Heart right ventricle (tissue), 16 donors: ENCODE data around the gene FRRS1L. TPM values are rescaled to one million over a fixed set of nuclear protein-coding genes. Genes with fewer than 3 reads are reported as not detected.
A peak's percentile ranks its signal among the peaks of the same experiment; 100 is the strongest.

Source experiments
- ATAC-seq, 8 donors: fragments of 200-7000 bp; cut with Tn5 transposase; one replicate each; pipeline ENCODE4 v1.9.1; 2020; ENCODE audit warnings: mild to moderate bottlenecking in 8 of 8, moderate library complexity in 8 of 8, moderate number of reproducible peaks in 1 of 8
- DNase-seq, 2 donors: peaks; one replicate each; pipeline ENCODE4 v3.0.0-alpha.2; 2020
- H3K27ac ChIP-seq, 10 donors: fragments of 200-600 bp; sonication (generic) in 2 of 10; one replicate each; pipeline versions ENCODE4 v1.5.0 to v1.8.0; 2020 to 2022; ENCODE audit warnings: mild to moderate bottlenecking in 3 of 10
- H3K27me3 ChIP-seq, 7 donors: fragments of 200-600 bp; one replicate each; pipeline ENCODE4 v1.8.0; 2021 to 2022; ENCODE audit warnings: mild to moderate bottlenecking in 2 of 7
- H3K36me3 ChIP-seq, 9 donors: fragments of 200-600 bp; sonication (generic) in 1 of 9; one replicate each; pipeline versions ENCODE4 v1.5.0 to v1.8.0; 2020 to 2022; ENCODE audit warnings: mild to moderate bottlenecking in 2 of 9
- H3K4me1 ChIP-seq, 9 donors: fragments of 200-600 bp; sonication (generic) in 1 of 9; one replicate each; pipeline versions ENCODE4 v1.5.0 to v1.8.0; 2020 to 2022; ENCODE audit warnings: mild to moderate bottlenecking in 4 of 9
- H3K4me3 ChIP-seq, 10 donors: fragments of 200-600 bp; sonication (generic) in 2 of 10; one replicate each; pipeline versions ENCODE4 v1.5.0 to v1.8.0; 2020 to 2022; ENCODE audit warnings: mild to moderate bottlenecking in 7 of 10, moderate library complexity in 2 of 10
- H3K9me3 ChIP-seq, 11 donors: fragments of 200-600 bp in 10 of 11; sonication (generic) in 2 of 11; one replicate each; pipeline versions ENCODE4 v1.5.0 to v1.8.0; 2013 to 2022; ENCODE audit warnings: mild to moderate bottlenecking in 2 of 11, control low read depth in 1 of 11, moderate library complexity in 1 of 11
- CTCF ChIP-seq, 9 donors: fragments of 200-600 bp; sonication (generic) in 2 of 9; IDR thresholded peaks; one replicate each; pipeline versions ENCODE4 v1.5.0 to v1.8.0; 2021 to 2022; ENCODE audit warnings: antibody characterized with exemption in 9 of 9, mild to moderate bottlenecking in 5 of 9, moderate library complexity in 1 of 9
- WGBS, 2 donors: extraction: QIAGEN DNeasy Blood & Tissue Kit; methylation state at CpG; one replicate each; pipeline ENCODE4 v1.1.7; 2013; ENCODE audit warnings: inconsistent platforms in 1 of 2; 5-methylcytosine and 5-hydroxymethylcytosine counted together
- intact Hi-C, 10 donors: fragments of 100-400 bp; cut with DNase I; formaldehyde crosslinking; loops; one replicate each; pipeline versions ENCODE4 v1.11.1 to v1.14.2; 2022
- polyA plus RNA-seq, 2 donors: library from polyadenylated mRNA; stranded (reverse); fragments of 200-250 nt; gene quantifications; one replicate each; pipeline ENCODE4 v1.2.3, GENCODE V29; 2013
- total RNA-seq, 10 donors: library from RNA; stranded (reverse); fragmentation: NEBNext Ultra II Directional in 3 of 10; extraction: Animal tissue kit (Norgen Biotek cat#: 25700) in 3 of 10; gene quantifications; one replicate each; pipeline versions ENCODE4 v1.2.1 to v1.2.4, GENCODE V29; 2021 to 2023
- donor health status: Arrhythmogenic right ventricular cardiomyopathy.
- donor health status: ischemic (EF 13 %, LVEDD 7.1; RV severe dilation, severe dysfunction).
- donor health status: healthy with polysubstance abuse.
- donor health status: DM: no; HTN: yes; CAD: no.
- donor health status: DM: no; HTN: no; CAD: no.
- donor health status: ischemic (EF 25% LVEDD 6.9; RV normal size, moderate dysfunction).
- donor health status: ischemic (EF 25% LVEDD 5.7; RV mildly dilated, moderate dysfunction).
- donor health status: healthy.
- donor health status: DM: yes; HTN: yes; CAD: no.
- donor health status: Ischemic cardiomyopathy.
- donor health status: ischemic (EF 35%, LVEDD 5.7; RV mildly dilated, moderate dysfunction).
- donor health status: nonischemic (EF 11% LVEDD 7.7; RV severe dilation, severe dysfunction).
- donor health status: DM: yes; HTN: yes; CAD: no.
- donor health status: PGD.
- donor health status: ischemic (EF 29% LVEDD 5.4; RV normal size, mild dysfunction).
- donor health status: nonischemic (EF 23%, LVEDD 6.1; RV moderate dilation, normal function).

FRRS1L gene
- total and polyA plus RNA-seq, 12 donors = 0.07 to 3.0 (median 1.3) TPM; not detected in 1

- no peaks in the 10 kb centered on the region for H3K9me3 ChIP-seq
- no peaks in the 10 kb centered on the region for H3K4me1 ChIP-seq
- DNase-seq (no peak), ATAC-seq (no peak)
- H3K27me3 ChIP-seq = peaks cover 0 to 3% (median 0%) of the 10 kb centered on the region in 7 donors
- no peak overlapping the region for H3K4me3 ChIP-seq
- H3K27ac ChIP-seq = no peak overlapping the region
- no peaks in the 10 kb centered on the region for H3K36me3 ChIP-seq
- intact Hi-C loops = no loop called here
- no peak for TF ChIP-seq CTCF (IDR thresholded peaks at IDR 0.05)
- 79 to 84% methylated on average over 5 of the region's 5 CpGs for WGBS, 2 donors
These were observed 32.6 kb upstream of the FRRS1L start for GRCh38 chr9:109199676-109200075.

- Histone ChIP-seq H3K4me3 (no peak overlapping the region), H3K27me3 (peaks cover 0 to 3% (median 0%) of the 10 kb centered on the region in 7 donors), H3K36me3 (no peaks in the 10 kb centered on the region), H3K4me1 (no peaks in the 10 kb centered on the region), H3K27ac (no peak overlapping the region), H3K9me3 (no peaks in the 10 kb centered on the region)
- DNase-seq (no peak), ATAC-seq (no peak)
- intact Hi-C loops = no loop called here
- WGBS, 2 donors = 59 to 63% methylated on average over 6 of the region's 6 CpGs
- peak in 1 of 9 donors; percentile 9 for TF ChIP-seq CTCF (IDR thresholded peaks at IDR 0.05)
These were observed 31.8 kb upstream of the FRRS1L start for GRCh38 chr9:109198736-109199382.

GRCh38 chr9:109193974-109194556 is 27.0 kb upstream of the FRRS1L start:
- Histone ChIP-seq H3K4me3 (no peak overlapping the region), H3K27ac (no peak overlapping the region), H3K36me3 (no peaks in the 10 kb centered on the region), H3K27me3 (peaks cover 0 to 2% (median 0%) of the 10 kb centered on the region in 7 donors), H3K9me3 (no peaks in the 10 kb centered on the region), H3K4me1 (no peaks in the 10 kb centered on the region)
- WGBS, 2 donors = 71 to 78% methylated on average over 11 of the region's 11 CpGs
- intact Hi-C loops = loop anchor here in 5 of 10 donors (5.0 kb wide), 2 partner anchors 123 to 128 kb away; partner anchors contain the start of gene EPB41L4B (in 3 of the 5)
- DNase-seq (no peak), ATAC-seq (no peak)
- no peak for TF ChIP-seq CTCF (IDR thresholded peaks at IDR 0.05)

- H3K36me3 ChIP-seq = no peaks in the 10 kb centered on the region
- WGBS, 2 donors = 48% methylated on average over 7 of the region's 7 CpGs
- H3K27ac ChIP-seq = no peak overlapping the region
- peaks cover 0 to 3% (median 0%) of the 10 kb centered on the region in 9 donors for H3K4me1 ChIP-seq
- no peak overlapping the region for H3K4me3 ChIP-seq
- ATAC-seq (peak in 4 of 8 donors; percentile 37 to 62 (median 42)), DNase-seq (no peak)
- intact Hi-C loops = loop anchor here in 5 of 10 donors (5.0 kb wide), 2 partner anchors 124 to 129 kb away; partner anchors contain the start of gene EPB41L4B (in 3 of the 5)
- TF ChIP-seq CTCF (IDR thresholded peaks at IDR 0.05) = peak in 7 of 9 donors; percentile 27 to 49 (median 42)
- no peaks in the 10 kb centered on the region for H3K27me3 ChIP-seq
- no peaks in the 10 kb centered on the region for H3K9me3 ChIP-seq
These were observed 25.8 kb upstream of the FRRS1L start for GRCh38 chr9:109192732-109193361.
